ENCODE results near the gene RNASE7. TPM values are rescaled to one million over a fixed set of nuclear protein-coding genes. Genes with fewer than 3 reads are reported as not detected.

The RNASE7 gene
- total RNA-seq, 1 experiment from 2014 or later: not detected

GRCh38 chr14:21083565-21084325 is 41.6 kb downstream of the RNASE7 start:
- Histone ChIP-seq H3K27me3 (ENCODE audit: insufficient read depth, low read length) (no peaks in the 10 kb centered on the region), H3K9me3 (ENCODE audit: control insufficient read depth in 1 of 2, insufficient read depth in 1 of 2, low read depth in 1 of 2, low read length in 2 of 2) (no peaks in the 10 kb centered on the region), H3K4me3 (replicated peaks in 1 of 2; ENCODE audit: low read depth in 1 of 2, low read length in 2 of 2) (no peak overlapping the region), H3K9me2 (ENCODE audit: insufficient read depth) (no peaks in the 10 kb centered on the region), H3K79me2 (ENCODE audit: insufficient read depth, low read length) (no peaks in the 10 kb centered on the region), H4K20me1 (ENCODE audit: insufficient read depth) (no peaks in the 10 kb centered on the region), H3K27ac (ENCODE audit: low read depth, low read length) (no peak overlapping the region), H3K4me1 (ENCODE audit: control insufficient read depth in 1 of 2, insufficient read depth in 2 of 2, low read length in 2 of 2) (peaks cover 3 to 24% of the 10 kb centered on the region in 2 experiments), H2AFZ (ENCODE audit: low read depth, low read length, poor library complexity, severe bottlenecking) (no peak overlapping the region), H3K36me3 (ENCODE audit: control insufficient read depth in 1 of 2, insufficient read depth in 2 of 2, low read length in 2 of 2) (no peaks in the 10 kb centered on the region; a peak in 1 of 4 replicates), H3K9ac (ENCODE audit: low read length) (no peak overlapping the region), H3K4me2 (ENCODE audit: low read length) (no peak overlapping the region)
- CTCF ChIA-PET: interaction anchor here (1.4 kb wide), 2 partner anchors 15 to 70 kb away, joined by 4 to 5 read pairs; no protein-coding TSS in a partner anchor
- no TSS peak for BruUV-seq (replicated peaks)
- no peak for DNase-seq (ENCODE audit: low read depth, low spot score)
- intact Hi-C loops (cut with micrococcal nuclease): no loop called here
- POLR2A ChIA-PET: no interaction called here
- TF ChIP-seq CTCF (IDR thresholded peaks at IDR 0.05 in 2 of 3, conservative IDR thresholded peaks at IDR 0.05 in 1 of 3; ENCODE audit: borderline replicate concordance in 1 of 3, insufficient read depth in 1 of 3, low read depth in 2 of 3, low read length in 2 of 3): no peak
- no peak for TF ChIP-seq ZFX (IDR thresholded peaks at IDR 0.05)
- no peak for TF ChIP-seq CBX3 (IDR thresholded peaks at IDR 0.05; ENCODE audit: low read depth)
- no peak for TF ChIP-seq SRF (IDR thresholded peaks at IDR 0.05; ENCODE audit: low read depth)
- no peak for TF ChIP-seq TCF7L2 (IDR thresholded peaks at IDR 0.05; ENCODE audit: borderline replicate concordance, extremely low read depth, insufficient read depth, insufficient read length)
- TF ChIP-seq CEBPB (IDR thresholded peaks at IDR 0.05; ENCODE audit: low read depth): no peak
- TF ChIP-seq EZH2 (IDR thresholded peaks at IDR 0.05): no peak
- no peak for TF ChIP-seq EGR1 (IDR thresholded peaks at IDR 0.05; ENCODE audit: low read depth)
- TF ChIP-seq EZH2phosphoT487 (IDR thresholded peaks at IDR 0.05; ENCODE audit: borderline replicate concordance): no peak
- TF ChIP-seq POLR2AphosphoS5 (IDR thresholded peaks at IDR 0.05; ENCODE audit: low read depth, low read length): no peak
- ATAC-seq: no peak
- RAD21 ChIA-PET (ENCODE audit: low non-redundant PET in 1 of 2, low total read pairs in 2 of 2, uncharacterized antibody in 2 of 2, unreplicated experiment in 2 of 2): no interaction called here
